Esophagus mucosa (tissue), 1 donor: ENCODE results near the gene CDH23. TPM values are rescaled to one million over a fixed set of nuclear protein-coding genes. Genes with fewer than 3 reads are reported as not detected.

Experiments
- ATAC-seq: fragments of 200-7000 bp; cut with Tn5 transposase; one replicate; pipeline ENCODE4 v1.9.1; 2020
- total RNA-seq: library from RNA; stranded (reverse); gene quantifications from one replicate; pipeline ENCODE4 v1.2.4, GENCODE V29; 2023
- donor health status: DM: yes; HTN: yes; CAD: no.

The CDH23 gene
- total RNA-seq, 1 donor from 2014 or later: 1.3 TPM

GRCh38 chr10:71694039-71694501, 297.4 kb downstream of the CDH23 start:
- ATAC-seq: no peak

GRCh38 chr10:71694567-71694968, 297.8 kb downstream of the CDH23 start:
- ATAC-seq: peak; percentile 40

GRCh38 chr10:71695502-71696476, 299.1 kb downstream of the CDH23 start:
- no peak for ATAC-seq

- ATAC-seq: peak; percentile 66
Observed at GRCh38 chr10:71696628-71697326, 300.1 kb downstream of the CDH23 start.

- no peak for ATAC-seq
Observed at GRCh38 chr10:71697938-71698709, 301.4 kb downstream of the CDH23 start.

- ATAC-seq: no peak
Observed at GRCh38 chr10:71698737-71699136, 302.0 kb downstream of the CDH23 start.

GRCh38 chr10:71700731-71701368, 304.1 kb downstream of the CDH23 start:
- ATAC-seq: no peak

- ATAC-seq: no peak
Observed at GRCh38 chr10:71701496-71702132, 304.9 kb downstream of the CDH23 start.

- no peak for ATAC-seq
Observed at GRCh38 chr10:71703577-71703976, 306.9 kb downstream of the CDH23 start.

- no peak for ATAC-seq
Observed at GRCh38 chr10:71704816-71705215, 308.1 kb downstream of the CDH23 start.

- no peak for ATAC-seq
Observed at GRCh38 chr10:71705582-71705981, 308.9 kb downstream of the CDH23 start.

- no peak for ATAC-seq
Observed at GRCh38 chr10:71706216-71707121, 309.7 kb downstream of the CDH23 start.

- no peak for ATAC-seq
Observed at GRCh38 chr10:71707240-71707789, 310.6 kb downstream of the CDH23 start.

- peak; percentile 30 for ATAC-seq
Observed at GRCh38 chr10:71708301-71708703, 311.6 kb downstream of the CDH23 start.

GRCh38 chr10:71708897-71709882, 312.5 kb downstream of the CDH23 start:
- ATAC-seq: no peak

GRCh38 chr10:71710519-71710918, 313.8 kb downstream of the CDH23 start:
- no peak for ATAC-seq

GRCh38 chr10:71711052-71711623, 314.4 kb downstream of the CDH23 start:
- no peak for ATAC-seq

GRCh38 chr10:71712170-71712569, 315.4 kb downstream of the CDH23 start:
- no peak for ATAC-seq
